Esophagus (tissue), 2 donors: ENCODE results near the gene NPHP3. TPM values are rescaled to one million over a fixed set of nuclear protein-coding genes. Genes with fewer than 3 reads are reported as not detected.

Source experiments
- H3K27ac ChIP-seq, 2 donors: one replicate each; pipeline ENCODE4 v1.5.1; 2013; ENCODE audit warnings: low read depth in 2 of 2, mild to moderate bottlenecking in 2 of 2, inconsistent platforms in 1 of 2, low read length in 1 of 2, moderate library complexity in 1 of 2
- H3K27me3 ChIP-seq, 2 donors: one replicate each; pipeline ENCODE4 v1.6.1; 2013; ENCODE audit warnings: low read length in 2 of 2, control low read depth in 1 of 2, mild to moderate bottlenecking in 1 of 2; ENCODE audit not compliant: insufficient read depth in 2 of 2, control insufficient read depth in 1 of 2
- H3K36me3 ChIP-seq, 2 donors: one replicate each; pipeline ENCODE4 v1.6.1; 2013; ENCODE audit warnings: low read length in 1 of 2; ENCODE audit not compliant: control insufficient read depth in 2 of 2, insufficient read depth in 2 of 2
- H3K4me1 ChIP-seq, 2 donors: one replicate each; pipeline ENCODE4 v1.6.1; 2013; ENCODE audit warnings: low read length in 1 of 2; ENCODE audit not compliant: control insufficient read depth in 2 of 2, insufficient read depth in 2 of 2
- H3K4me3 ChIP-seq, 2 donors: one replicate each; pipeline ENCODE4 v1.5.1; 2013; ENCODE audit warnings: low read length in 2 of 2, mild to moderate bottlenecking in 2 of 2, low read depth in 1 of 2, moderate library complexity in 1 of 2
- H3K9me3 ChIP-seq, 2 donors: one replicate each; pipeline ENCODE4 v1.6.1; 2013; ENCODE audit warnings: mild to moderate bottlenecking in 2 of 2, low read depth in 1 of 2, low read length in 1 of 2, moderate library complexity in 1 of 2; ENCODE audit not compliant: control insufficient read depth in 2 of 2, insufficient read depth in 1 of 2
- WGBS, 2 donors: extraction: QIAGEN DNeasy Blood & Tissue Kit; methylation state at CpG; one replicate each; pipeline ENCODE4 v1.1.7; 2013; 5-methylcytosine and 5-hydroxymethylcytosine counted together
- polyA plus RNA-seq, 2 donors: library from polyadenylated mRNA; stranded (reverse); fragments of 200-250 nt; gene quantifications; one replicate each; pipeline ENCODE4 v1.2.3, GENCODE V29; 2013
- donor health status: healthy with polysubstance abuse.
- donor health status: Bipolar disorder and iron deficiency.

The NPHP3 gene
- polyA plus RNA-seq, 2 donors: 5.4 to 12.7 TPM

DNA sequence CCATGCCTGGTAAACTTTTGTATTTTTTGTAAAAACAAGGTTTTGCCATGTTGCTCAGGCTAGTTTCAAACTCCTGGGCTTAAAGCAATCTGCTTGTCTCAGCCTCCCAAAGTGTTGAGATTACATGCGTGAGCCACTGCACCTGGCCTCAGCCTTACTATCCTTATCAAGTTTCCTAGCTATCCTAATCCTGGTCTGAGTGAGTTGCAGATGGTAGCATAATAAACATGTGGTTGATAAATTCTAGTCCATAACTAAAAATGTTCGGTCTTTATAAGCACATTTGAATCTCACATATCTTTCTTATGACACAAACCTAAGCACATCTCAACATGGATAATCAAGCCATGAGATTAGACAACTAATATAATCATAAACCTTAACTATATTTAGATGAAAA lies 18.5 kb downstream of the NPHP3 start:
- no peaks in the 10 kb centered on the region for H3K4me1 ChIP-seq
- H3K27me3 ChIP-seq: no peaks in the 10 kb centered on the region
- H3K4me3 ChIP-seq: no peak overlapping the region
- no peak overlapping the region for H3K27ac ChIP-seq
- WGBS, 2 donors: 74 to 93% methylated on average over 2 of the region's 2 CpGs
- no peaks in the 10 kb centered on the region for H3K9me3 ChIP-seq
- peaks cover 3 to 10% of the 10 kb centered on the region in 2 donors for H3K36me3 ChIP-seq

DNA sequence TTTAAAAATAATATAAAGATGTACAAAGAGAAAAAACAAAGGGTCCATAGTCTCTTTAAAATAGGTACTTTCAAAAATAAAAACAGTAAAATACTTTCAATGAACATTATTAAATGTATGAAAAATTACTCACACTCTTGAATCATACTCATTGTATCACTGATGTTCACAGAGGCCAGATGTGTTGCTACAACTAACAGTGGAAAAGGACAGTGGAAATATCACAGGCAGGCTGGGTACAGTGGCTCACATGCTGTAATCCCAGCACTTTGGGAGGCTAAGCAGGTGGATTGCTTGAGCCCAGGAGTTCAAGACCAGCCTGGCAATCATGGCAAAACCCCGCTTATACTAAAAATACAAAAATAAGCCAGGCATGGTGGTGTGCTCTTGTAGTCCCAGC lies 26.8 kb downstream of the NPHP3 start:
- Histone ChIP-seq H3K4me1 (no peaks in the 10 kb centered on the region), H3K36me3 (peaks cover 7 to 9% of the 10 kb centered on the region in 2 donors)
- 97 to 98% methylated on average over 1 of the region's 1 CpG for WGBS, 2 donors

DNA sequence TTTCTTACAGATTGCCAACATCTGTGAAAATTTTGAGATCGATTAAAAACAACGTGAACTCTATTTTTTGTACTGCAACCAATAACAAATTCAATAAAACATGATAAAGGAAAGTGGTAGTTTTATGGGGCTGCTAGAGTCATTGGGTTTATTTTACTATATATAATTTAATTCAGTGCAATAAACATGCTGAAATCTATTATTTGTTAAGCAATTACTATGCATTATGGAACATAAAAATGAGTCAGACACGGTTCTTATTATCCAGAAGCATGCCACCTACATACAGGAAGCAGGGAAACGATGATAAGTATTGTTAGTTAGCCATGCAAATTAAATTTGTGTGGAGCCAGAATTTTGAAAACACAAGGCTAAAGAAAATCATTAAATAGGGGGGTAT lies 27.2 kb downstream of the NPHP3 start:
- H3K9me3 ChIP-seq: no peaks in the 10 kb centered on the region
- peaks cover 7 to 9% of the 10 kb centered on the region in 2 donors for H3K36me3 ChIP-seq
- no peak overlapping the region for H3K4me3 ChIP-seq
- 70 to 78% methylated on average over 4 of the region's 4 CpGs for WGBS, 2 donors
- H3K4me1 ChIP-seq: no peaks in the 10 kb centered on the region
- no peak overlapping the region for H3K27ac ChIP-seq
- no peaks in the 10 kb centered on the region for H3K27me3 ChIP-seq

More for the DNA sequence above, 26.8 kb downstream of the NPHP3 start:
- no peaks in the 10 kb centered on the region for H3K27me3 ChIP-seq
- no peak overlapping the region for H3K27ac ChIP-seq
- no peak overlapping the region for H3K4me3 ChIP-seq
- no peaks in the 10 kb centered on the region for H3K9me3 ChIP-seq

DNA sequence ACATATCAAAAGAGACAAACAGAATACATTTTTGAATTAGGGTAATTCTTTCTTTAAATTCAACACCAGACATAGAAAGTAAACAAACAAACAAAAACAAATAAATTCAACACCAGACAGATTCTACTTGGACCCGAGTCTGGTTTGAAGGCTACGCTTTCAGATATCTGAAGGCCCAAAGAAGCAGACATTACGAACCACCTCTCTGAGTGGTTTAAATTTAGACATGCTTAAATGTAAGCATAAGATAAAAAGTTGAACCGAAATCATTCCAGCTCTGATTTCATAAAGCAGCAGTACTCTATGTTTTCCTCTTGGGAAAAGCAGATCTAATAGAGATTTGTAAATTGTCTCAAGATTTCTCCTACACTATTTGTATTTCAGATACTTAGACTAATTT lies 32.2 kb downstream of the NPHP3 start:
- Histone ChIP-seq H3K4me1 (no peaks in the 10 kb centered on the region), H3K27ac (no peak overlapping the region), H3K9me3 (no peaks in the 10 kb centered on the region), H3K36me3 (peaks cover 6 to 13% of the 10 kb centered on the region in 2 donors), H3K27me3 (no peaks in the 10 kb centered on the region), H3K4me3 (no peak overlapping the region)
- WGBS, 2 donors: 92 to 96% methylated on average over 4 of the region's 4 CpGs

DNA sequence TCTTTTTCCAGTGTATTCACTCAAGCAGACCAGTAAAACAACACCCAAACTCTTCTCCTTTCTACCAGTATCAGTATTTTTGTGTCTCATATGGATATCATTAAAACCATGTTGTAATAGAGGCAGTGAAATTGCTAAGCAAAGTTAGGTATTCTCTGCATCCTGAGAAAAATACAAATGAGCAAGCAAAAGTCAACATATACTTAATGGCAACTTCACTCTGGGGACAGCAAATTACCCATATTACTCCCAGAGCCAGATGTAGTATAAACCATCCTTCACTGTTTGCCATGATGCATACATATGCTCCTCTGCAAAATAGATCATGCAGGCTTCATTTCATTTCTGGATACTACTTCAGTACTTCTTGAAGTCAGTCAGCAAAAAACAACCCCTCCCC lies 40.0 kb downstream of the NPHP3 start:
- no peaks in the 10 kb centered on the region for H3K4me1 ChIP-seq
- no peak overlapping the region for H3K27ac ChIP-seq
- H3K27me3 ChIP-seq: no peaks in the 10 kb centered on the region
- no peak overlapping the region for H3K4me3 ChIP-seq
- H3K36me3 ChIP-seq: no peaks in the 10 kb centered on the region
- H3K9me3 ChIP-seq: no peaks in the 10 kb centered on the region

DNA sequence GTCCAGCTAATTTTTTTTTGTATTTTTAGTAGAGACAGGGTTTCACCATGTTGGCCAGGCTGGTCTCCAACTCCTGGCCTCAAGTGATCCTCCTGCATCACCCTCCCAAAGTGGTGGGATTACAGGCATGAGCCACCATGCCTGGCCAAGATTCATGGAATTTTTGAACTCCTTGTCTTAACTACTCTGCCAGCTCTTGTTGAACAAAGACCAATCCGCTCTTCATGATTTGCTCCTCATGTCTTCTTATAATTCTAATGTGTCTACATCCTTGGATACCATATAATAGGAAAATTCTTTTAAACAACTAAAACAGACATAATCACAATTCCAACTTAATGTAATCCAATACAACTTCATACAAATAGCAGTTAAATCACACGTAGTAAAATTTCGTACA lies 40.8 kb downstream of the NPHP3 start:
- Histone ChIP-seq H3K27me3 (no peaks in the 10 kb centered on the region), H3K9me3 (no peaks in the 10 kb centered on the region), H3K4me1 (no peaks in the 10 kb centered on the region), H3K4me3 (no peak overlapping the region), H3K27ac (no peak overlapping the region), H3K36me3 (no peaks in the 10 kb centered on the region)
- 89 to 92% methylated on average over 3 of the region's 3 CpGs for WGBS, 2 donors

DNA sequence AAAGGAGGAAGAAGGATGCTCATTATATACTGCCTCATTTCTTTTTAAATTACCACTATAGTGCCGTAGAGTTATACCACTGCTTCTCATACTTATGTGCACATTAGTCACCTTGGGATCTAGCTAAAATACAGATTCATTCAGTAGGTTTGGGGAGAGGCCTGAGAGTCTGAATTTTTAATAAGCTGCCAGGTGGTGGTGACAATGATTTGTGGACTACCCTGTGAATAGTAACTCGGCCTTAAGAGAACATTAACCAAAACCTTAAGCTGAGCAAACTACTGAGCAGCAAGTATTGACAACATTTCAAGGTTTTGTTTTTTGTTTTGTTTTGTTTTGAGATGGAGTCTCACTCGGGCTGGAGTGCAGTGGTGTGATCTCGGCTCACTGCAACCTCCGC lies 42.3 kb downstream of the NPHP3 start:
- Histone ChIP-seq H3K9me3 (no peaks in the 10 kb centered on the region), H3K4me1 (no peaks in the 10 kb centered on the region), H3K27me3 (no peaks in the 10 kb centered on the region), H3K36me3 (no peaks in the 10 kb centered on the region), H3K4me3 (no peak overlapping the region), H3K27ac (no peak overlapping the region)
- 87 to 94% methylated on average over 5 of the region's 5 CpGs for WGBS, 2 donors

DNA sequence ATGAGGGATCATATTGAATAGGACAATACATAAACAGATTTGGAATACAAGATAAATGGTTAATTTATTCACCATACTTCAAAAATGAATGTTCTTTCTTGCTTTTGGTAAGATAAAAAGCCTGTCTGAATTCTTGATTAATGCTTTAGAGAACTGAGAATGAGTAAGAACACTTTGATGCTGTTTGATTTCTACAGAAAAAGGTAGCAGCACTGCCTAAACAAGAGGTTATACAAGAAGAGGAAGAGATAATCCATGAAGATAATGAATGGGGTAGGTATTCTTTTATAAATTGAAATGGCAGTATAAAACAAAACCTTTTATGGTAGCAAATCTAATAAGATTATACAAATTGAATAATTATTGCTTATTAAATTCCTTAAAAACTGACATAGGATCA lies 46.8 kb downstream of the NPHP3 start:
- Histone ChIP-seq H3K9me3 (no peaks in the 10 kb centered on the region), H3K36me3 (peaks cover 0 to 2% of the 10 kb centered on the region in 2 donors), H3K4me1 (no peaks in the 10 kb centered on the region), H3K27me3 (no peaks in the 10 kb centered on the region), H3K27ac (no peak overlapping the region), H3K4me3 (no peak overlapping the region)

DNA sequence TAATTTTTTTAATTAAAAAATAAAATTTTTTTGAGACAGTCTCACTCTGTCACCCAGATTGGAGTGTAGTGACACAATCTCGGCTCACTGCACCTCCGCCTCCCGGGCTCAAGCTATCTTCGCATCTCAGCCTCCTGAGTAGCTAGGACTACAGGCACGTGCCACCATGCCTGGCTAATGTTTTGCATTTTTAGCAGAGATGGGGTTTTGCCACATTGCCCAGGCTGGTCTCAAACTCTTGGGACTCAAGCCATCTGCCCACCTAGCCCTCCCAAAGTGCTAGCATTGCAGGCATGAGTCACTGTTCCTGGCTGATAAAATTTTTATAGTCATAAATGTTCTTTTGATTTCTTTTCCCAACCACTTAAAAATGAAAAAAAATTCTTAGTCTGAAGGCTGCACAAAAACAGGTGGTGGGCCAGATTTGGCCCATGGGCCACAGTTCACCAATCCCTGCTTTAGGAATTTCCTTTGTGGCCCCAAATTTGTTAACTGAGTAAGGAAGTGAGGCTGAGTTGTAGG lies 52.9 kb downstream of the NPHP3 start:
- Histone ChIP-seq H3K4me1 (no peaks in the 10 kb centered on the region), H3K27ac (no peak overlapping the region), H3K36me3 (no peaks in the 10 kb centered on the region), H3K4me3 (no peak overlapping the region), H3K9me3 (no peaks in the 10 kb centered on the region), H3K27me3 (no peaks in the 10 kb centered on the region)
- WGBS, 2 donors: 90 to 94% methylated on average over 5 of the region's 5 CpGs

DNA sequence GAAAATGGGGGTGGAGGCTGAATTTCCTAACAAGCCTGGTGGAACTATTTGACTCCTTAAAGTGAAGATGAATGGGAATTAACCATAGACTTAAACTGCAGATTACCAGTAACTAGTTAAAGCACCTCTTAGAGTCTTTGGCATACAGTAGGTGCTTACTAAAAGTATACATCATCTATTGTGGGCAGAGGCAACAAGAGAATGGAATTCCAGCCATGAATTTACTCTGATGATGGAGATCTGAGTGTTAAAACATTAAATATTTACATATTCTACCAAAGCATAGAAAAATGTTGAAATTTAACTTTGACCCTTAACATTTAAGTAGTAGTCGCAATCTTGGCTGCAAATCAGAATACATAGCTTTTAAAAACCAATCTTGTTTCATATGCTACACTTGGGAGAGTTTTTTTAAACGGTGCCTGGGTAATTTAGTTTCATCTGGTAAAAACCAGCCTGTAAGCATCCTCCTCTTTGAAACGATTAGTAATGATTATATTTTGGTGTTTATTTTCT lies 56.9 kb downstream of the NPHP3 start:
- H3K4me1 ChIP-seq: no peaks in the 10 kb centered on the region
- 59 to 60% methylated on average over 3 of the region's 3 CpGs for WGBS, 2 donors

More for the DNA sequence above, 56.9 kb downstream of the NPHP3 start:
- Histone ChIP-seq H3K27me3 (no peaks in the 10 kb centered on the region), H3K27ac (no peak overlapping the region), H3K4me3 (no peak overlapping the region), H3K36me3 (no peaks in the 10 kb centered on the region), H3K9me3 (no peaks in the 10 kb centered on the region)
